Activated naive CD4-positive, alpha-beta T cell treated with anti-CD3 and anti-CD28 coated beads, Interleukin-2, amount 50 U/mL, for 16 hours (primary cell): ENCODE results near the gene STPG4.
"Not testable (repeated sequence)": the region's sequence is repeated elsewhere in the genome, so short reads cannot be mapped to it uniquely, and the experiment has no call there.

Experiments used
- DNase-seq: peaks from one replicate; pipeline ENCODE4 v3.0.0-alpha.2; 2020

STPG4 gene

DNA sequence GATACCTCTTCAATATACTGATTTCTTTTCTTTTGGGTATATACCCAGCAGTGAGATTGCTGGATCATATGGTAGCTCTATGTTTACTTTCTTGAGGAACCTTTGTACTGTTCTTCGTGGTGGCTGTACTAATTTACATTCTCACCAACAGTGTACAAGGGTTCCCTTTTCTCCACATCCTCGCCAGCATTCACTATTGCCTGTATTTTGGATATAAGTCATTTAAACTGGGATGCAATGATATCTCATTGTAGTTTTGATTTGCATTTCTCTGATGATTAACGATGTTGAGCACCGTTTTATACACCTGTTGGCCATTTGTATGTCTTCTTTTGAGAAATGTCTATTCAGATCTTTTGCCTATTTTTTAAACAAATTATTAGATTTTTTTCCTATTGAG lies 30.4 kb downstream of the STPG4 start:
- not testable (repeated sequence) for DNase-seq

GRCh38 chr2:47120424-47120823 lies 34.7 kb downstream of the STPG4 start:
- not testable (repeated sequence) for DNase-seq

GRCh38 chr2:47119001-47119400 lies 36.1 kb downstream of the STPG4 start:
- no peak for DNase-seq

GRCh38 chr2:47118581-47118980 lies 36.5 kb downstream of the STPG4 start:
- no peak for DNase-seq

DNA sequence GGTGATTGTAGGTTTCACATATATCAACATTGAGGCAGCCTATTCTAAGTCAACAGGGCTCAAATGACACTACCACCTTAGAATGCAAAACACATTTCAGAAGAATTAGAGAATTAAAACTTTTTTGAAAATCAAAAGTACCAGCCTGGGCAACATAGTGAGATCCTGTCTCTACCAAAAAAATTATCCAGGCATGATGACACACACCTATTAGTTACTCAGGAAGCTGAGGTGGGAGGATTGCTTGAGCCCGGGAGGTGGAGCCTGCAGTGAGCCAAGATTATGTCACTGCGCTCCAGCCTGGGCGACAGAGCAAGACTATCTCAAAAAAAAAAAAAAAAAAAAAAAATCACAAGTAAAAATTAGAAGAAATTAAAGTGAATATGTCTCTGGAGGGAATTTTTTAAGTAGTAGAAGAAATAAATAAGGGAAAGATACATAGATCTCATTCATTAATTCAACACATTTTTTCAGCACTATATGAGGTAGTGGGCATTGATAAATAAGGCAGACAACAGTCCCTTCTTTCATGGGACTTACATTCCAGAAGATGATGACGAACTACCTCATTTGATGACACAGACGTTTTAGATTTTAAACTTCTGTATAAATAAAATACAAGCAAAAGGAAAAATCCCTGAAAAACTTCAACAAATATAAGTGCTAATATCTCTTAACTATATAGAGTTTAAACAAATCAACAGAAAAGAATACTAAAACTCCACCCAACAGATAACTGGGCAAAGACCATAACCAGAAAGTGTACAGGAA lies 42.3 kb downstream of the STPG4 start:
- no peak for DNase-seq

DNA sequence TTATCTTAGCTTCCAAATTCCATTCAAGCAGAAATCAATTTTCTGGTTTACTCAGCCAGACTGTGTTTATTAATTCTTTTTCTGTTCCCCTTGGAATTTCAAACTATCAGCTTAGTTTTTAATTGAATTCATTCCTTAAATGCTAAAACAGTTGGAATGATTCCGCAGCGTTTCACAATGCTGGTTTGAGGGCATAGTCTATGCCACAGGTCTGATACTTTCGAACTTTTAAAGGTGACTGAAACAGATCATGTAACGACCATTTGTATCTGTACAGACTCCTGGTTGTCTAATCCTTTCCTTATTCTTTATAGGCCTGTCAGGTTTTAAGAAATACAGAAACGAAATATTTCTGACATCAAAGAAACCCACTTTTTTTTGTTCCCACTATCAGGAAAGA lies 45.4 kb downstream of the STPG4 start:
- no peak for DNase-seq

GRCh38 chr2:47109007-47109375 lies 46.1 kb downstream of the STPG4 start:
- no peak for DNase-seq

DNA sequence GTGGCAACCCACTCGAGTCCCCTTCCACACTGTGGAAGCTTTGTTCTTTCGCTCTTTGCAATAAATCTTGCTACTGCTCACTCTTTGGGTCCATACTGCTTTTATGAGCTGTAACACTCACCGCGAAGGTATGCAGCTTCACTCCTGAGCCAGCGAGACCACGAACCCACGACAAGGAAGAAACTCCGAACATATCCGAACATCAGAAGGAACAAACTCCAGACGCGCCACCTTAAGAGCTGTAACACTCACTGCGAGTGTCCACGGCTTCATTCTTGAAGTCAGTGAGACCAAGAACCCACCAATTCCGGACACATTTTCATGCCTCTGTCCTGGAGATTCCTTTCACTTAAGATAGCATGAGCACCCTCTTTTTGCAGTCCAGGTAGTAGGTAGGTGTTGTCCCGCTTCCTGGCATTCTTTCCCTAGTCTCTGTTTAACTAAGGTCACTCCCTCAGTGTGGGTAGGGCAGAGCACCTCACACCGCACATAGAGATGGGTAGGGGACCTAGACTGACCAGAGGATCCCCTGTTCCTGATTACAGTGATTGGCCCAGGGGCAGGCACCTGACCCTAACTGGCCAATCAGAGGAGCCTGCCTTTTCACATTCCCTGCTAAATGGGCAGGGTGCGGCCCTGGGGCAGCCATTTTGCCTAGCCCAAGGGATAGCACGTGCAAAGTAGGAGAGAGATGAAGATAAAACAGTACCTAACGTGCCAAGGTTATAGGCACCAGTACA lies 46.7 kb downstream of the STPG4 start:
- not testable (repeated sequence) for DNase-seq

DNA sequence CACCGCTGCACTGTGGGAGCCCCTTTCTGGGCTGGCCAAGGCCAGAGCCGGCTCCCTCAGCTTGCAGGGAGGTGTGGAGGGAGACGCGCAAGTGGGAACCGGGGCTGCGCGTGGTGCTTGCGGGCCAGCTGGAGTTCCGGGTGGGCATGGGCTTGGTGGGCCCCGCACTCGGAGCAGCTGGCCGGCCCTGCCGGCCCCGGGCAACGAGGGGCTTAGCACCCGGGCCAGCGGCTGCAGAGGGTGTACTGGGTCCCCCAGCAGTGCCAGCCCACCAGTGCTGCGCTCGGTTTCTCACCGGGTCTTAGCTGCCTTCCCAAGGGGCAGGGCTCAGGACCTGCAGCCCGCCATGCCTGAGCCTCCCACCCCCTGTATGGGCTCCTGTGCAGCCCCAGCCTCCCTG lies 47.9 kb downstream of the STPG4 start:
- DNase-seq: not testable (repeated sequence)

GRCh38 chr2:47106231-47106630 lies 48.9 kb downstream of the STPG4 start:
- DNase-seq: not testable (repeated sequence)

DNA sequence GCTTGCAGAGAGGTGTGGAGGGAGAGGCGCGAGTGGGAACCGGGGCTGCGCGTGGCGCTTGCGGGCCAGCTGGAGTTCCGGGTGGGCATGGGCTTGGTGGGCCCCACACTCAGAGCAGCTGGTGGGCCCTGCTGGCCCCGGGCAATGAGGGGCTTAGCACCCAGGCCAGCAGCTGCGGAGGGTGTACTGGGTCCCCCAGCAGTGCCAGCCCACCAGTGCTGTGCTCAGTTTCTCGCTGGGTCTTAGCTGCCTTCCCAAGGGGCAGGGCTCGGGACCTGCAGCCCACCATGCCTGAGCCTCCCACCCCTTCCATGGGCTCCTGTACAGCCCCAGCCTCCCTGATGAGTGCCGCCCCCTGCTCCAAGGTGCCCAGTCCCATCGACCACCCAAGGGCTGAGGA lies 55.4 kb downstream of the STPG4 start:
- not testable (repeated sequence) for DNase-seq

DNA sequence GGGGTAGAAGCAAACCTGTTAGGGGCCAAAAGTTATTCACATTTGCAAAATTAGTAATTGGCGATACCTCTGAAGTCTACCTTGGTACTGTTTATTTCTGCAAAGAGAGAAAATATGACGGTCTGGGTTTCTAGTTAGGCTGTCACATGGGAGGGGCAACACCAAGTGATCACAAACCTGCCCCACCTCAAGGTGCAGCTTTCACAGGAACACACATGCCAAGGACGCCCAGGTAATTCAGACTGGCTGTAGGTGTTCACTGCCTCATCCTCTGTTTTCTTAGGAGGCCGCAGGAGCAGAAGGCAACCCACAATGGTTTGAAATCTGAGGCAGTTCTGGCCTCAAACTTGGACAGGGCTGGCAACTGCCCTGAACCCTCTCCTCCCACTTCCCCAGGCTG lies 56.2 kb downstream of the STPG4 start:
- no peak for DNase-seq

- DNase-seq: no peak
Measured at GRCh38 chr2:47097563-47097962, 57.5 kb downstream of the STPG4 start.

DNA sequence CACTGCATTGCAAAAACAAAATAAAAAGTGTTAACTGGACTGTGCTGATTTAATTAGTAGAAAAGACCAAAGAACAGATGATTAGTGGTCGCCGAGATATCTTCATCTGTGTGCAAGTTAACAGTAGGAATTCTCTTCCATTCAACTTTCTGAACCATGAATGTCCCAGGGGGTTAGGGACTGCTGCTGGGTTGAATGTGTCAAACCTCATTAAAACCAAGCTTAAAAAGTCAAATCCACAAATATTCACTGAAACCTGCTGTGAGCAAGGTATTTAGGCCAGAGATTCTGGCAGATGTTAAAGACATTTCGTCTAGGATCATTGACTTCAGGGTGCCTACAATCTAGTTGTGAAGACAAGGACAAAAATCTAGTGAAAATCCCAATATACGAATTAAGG lies 58.7 kb downstream of the STPG4 start:
- no peak for DNase-seq

DNA sequence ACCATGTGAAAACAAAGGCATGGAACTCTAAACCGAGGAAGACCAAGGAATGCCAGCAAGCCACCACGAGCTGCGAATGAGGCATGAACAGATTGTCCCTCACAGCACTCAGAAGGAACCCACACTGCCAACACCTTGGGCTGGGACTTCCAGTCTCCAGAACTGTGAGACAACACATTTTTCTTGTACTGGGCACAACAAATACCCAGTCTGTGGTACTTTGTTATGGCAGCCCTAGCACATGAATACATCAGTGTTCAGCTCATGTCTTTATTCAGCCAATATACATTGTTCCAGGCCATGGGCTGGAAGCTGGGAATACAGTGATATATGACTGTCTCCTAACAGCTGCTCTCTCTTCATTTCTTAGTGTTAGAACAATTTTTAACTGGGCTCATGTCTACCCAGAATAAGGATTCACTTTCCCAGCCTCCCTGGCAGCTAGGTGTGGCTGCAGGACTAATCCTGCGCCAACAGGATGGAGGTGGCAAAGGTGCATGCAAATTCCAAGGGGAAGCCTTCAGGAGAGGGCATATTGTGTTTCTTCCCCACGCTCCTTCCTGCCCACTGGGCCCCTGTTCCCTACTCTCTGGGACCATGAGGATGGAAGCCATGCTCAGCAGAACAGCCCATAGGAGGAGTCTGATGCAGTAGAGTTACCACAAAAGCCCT lies 59.6 kb downstream of the STPG4 start:
- no peak for DNase-seq

DNA sequence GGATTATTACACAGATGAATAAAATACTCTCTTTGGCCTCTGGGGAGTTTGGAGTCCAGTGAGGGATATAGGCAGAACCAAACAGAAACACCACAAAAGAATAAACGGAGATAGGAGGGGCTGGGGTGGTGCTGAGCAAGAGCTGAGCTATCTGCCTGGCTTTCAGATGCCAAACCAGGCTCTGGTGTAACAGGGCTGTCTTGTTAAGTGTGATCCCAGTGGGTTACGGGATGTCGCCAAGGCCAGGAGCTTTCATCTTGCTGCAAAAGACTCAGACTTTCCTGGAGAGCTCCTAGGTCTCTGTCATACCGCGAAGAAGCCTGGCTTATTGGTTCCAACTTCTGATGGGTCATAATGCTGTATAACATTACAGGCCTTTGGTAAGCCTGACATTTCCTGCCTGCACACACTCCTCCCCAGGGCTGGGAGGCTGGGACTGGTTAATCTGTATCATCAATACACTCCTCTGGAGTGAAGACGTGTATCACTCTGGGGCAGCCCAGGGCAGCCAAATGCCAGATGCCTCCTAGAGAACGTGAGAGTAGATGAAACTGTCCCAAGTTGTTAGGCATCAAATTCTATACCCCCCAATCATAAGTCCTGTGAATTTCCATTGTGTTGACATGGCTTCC lies 60.5 kb downstream of the STPG4 start:
- no peak for DNase-seq

- no peak for DNase-seq
Measured at GRCh38 chr2:47093626-47094025, 61.5 kb downstream of the STPG4 start.

DNA sequence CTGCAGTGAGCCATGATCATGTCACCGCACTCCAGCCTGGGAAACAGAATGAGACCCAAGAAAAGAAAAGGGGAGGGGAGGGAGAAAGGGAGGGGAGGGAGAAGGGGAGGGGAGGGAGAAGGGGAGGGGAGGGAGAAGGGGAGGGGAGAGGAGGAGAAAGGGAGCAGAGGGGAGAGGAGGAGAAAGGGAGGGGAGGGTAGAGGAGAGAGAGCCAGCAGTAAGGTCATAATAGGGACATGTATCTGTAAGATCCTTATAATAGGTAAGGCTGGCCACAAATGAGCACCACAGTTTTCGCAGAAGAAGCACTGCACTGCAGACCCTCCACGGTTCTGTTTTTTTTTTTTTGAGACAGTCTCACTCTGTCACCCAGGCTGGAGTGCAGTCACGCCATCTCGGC lies 62.6 kb downstream of the STPG4 start:
- DNase-seq: no peak

DNA sequence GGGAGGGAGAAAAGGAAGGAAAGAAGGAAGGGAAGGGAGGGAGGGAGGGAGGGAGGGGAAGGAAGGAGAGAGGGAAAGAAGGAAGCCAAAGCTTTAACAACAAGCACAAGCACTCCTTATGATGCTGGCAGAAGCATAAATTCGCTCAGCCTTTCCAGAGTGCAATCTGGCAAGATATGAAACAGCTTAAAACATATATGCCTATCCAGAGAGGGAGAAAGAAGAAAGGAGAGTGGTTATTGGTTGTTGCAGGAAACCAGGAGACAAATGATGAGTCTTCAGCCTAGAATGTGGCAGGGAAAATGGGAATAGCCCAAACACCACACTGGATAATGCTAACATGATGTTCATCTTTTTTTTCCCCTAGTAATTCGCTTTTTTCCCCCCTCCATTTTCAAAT lies 64.0 kb downstream of the STPG4 start:
- DNase-seq: no peak

DNA sequence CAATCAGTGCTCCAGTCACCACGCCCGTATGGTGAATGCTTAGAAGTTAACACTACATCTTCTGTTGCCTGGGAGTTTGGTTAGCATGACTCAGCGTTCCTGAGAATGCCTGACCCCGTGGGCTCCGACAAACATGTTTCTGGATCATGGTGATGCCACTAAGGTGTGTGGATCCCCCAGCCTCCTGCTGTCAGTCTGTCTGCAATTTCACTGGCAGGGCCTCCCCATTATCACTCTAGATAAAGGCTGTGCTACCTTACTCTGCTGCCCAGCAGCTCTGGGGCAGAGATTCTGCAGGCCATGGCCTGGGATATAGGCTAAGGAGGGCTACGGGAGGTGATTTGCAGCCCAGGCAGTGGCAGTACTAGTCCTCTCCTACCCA lies 66.0 kb downstream of the STPG4 start:
- DNase-seq: no peak

GRCh38 chr2:47088371-47089082 lies 66.6 kb downstream of the STPG4 start:
- DNase-seq: no peak

GRCh38 chr2:47087051-47087450 lies 68.1 kb downstream of the STPG4 start:
- DNase-seq: no peak

DNA sequence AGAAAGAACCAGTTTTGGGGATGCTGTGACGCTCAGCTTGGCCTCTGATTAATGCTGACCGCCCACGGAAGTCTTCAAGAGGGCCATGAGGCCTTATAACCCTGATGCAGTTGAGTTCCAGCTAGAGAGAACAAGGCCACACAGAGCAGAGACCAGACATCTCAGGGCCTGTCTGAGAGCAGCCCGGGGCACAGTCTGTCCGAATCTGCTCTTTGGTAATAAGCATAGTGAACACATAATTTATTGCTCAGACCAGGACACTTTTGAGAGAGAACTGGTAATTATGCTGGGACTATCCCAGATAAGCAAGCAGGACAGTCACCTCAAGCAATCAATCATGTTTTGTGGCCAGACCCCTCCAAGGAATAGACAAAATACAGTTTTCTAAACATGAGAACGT lies 68.5 kb downstream of the STPG4 start:
- no peak for DNase-seq
